Thyroid gland (tissue), 4 donors: ENCODE results near the gene CAPN14. TPM values are rescaled to one million over a fixed set of nuclear protein-coding genes. Genes with fewer than 3 reads are reported as not detected.

Experiments used
- DNase-seq, 2 donors: peaks; one replicate each; pipeline ENCODE4 v3.0.0-alpha.2; 2019
- H3K27ac ChIP-seq, 3 donors: fragments of 200-600 bp; sonication (generic); 1 replicate in 2 of 3; 2 replicates in 1 of 3; pipeline ENCODE4 v1.5.1; 2016 to 2019; ENCODE audit warnings: mild to moderate bottlenecking in 1 of 3, moderate library complexity in 1 of 3
- H3K27me3 ChIP-seq: fragments of 200-600 bp; sonication (generic); one replicate; pipeline ENCODE4 v1.5.1; 2019
- H3K36me3 ChIP-seq, 2 donors: fragments of 200-600 bp; sonication (generic); one replicate each; pipeline ENCODE4 v1.5.1; 2016 to 2019
- H3K4me1 ChIP-seq, 2 donors: fragments of 200-600 bp; sonication (generic); one replicate each; pipeline ENCODE4 v1.5.1; 2017 to 2019
- H3K4me3 ChIP-seq, 3 donors: fragments of 200-600 bp; sonication (generic); replicated peaks in 1 of 3; 1 replicate in 2 of 3; 2 replicates in 1 of 3; pipeline ENCODE4 v1.5.1; 2016; ENCODE audit warnings: mild to moderate bottlenecking in 1 of 3
- H3K9me3 ChIP-seq: fragments of 200-600 bp; sonication (generic); one replicate; pipeline ENCODE4 v1.5.1; 2017
- CTCF ChIP-seq, 6 experiments: fragments of 200-600 bp in 3 of 6; fragments of 450-650 bp in 3 of 6; sonication (generic) in 3 of 6; IDR thresholded peaks; one replicate each; pipeline ENCODE4 v1.5.1; 2016 to 2019; ENCODE audit warnings: antibody characterized with exemption in 6 of 6, mild to moderate bottlenecking in 2 of 6, inconsistent platforms in 1 of 6, moderate library complexity in 1 of 6
- POLR2A ChIP-seq, 2 donors: fragments of 450-650 bp; IDR thresholded peaks; one replicate each; pipeline ENCODE4 v1.6.1; 2017; ENCODE audit warnings: antibody characterized with exemption in 2 of 2, mild to moderate bottlenecking in 2 of 2, moderate library complexity in 1 of 2
- WGBS, 2 donors: methylation state at CpG; one replicate each; pipeline ENCODE4 v1.1.5; 2017; 5-methylcytosine and 5-hydroxymethylcytosine counted together
- intact Hi-C: fragments of 100-400 bp; cut with DNase I; formaldehyde crosslinking; loops from one replicate; pipeline ENCODE4 v1.15.1; 2023
- total RNA-seq, 4 donors: library from RNA; depleted of rRNA; stranded (reverse); fragments of >200 nt; gene quantifications; one replicate each; pipeline ENCODE4 v1.2.3, GENCODE V29; 2016

The CAPN14 gene
- total RNA-seq, 4 donors from 2014 or later = 0.15 to 0.27 TPM; not detected in 2

GRCh38 chr2:31212659-31213600 is 4.4 kb downstream of the CAPN14 start:
- H3K4me1 ChIP-seq = no peaks in the 10 kb centered on the region
- TF ChIP-seq POLR2A (IDR thresholded peaks at IDR 0.05) (no peak), CTCF (IDR thresholded peaks at IDR 0.05) (no peak)
- H3K27ac ChIP-seq = no peak overlapping the region
- no peaks in the 10 kb centered on the region for H3K9me3 ChIP-seq
- intact Hi-C loops = no loop called here
- DNase-seq = no peak
- no peaks in the 10 kb centered on the region for H3K36me3 ChIP-seq
- no peak overlapping the region for H3K4me3 ChIP-seq
- WGBS, 2 donors = 72 to 75% methylated on average over 9 of the region's 9 CpGs
- H3K27me3 ChIP-seq = no peaks in the 10 kb centered on the region

- Histone ChIP-seq H3K4me3 (no peak overlapping the region), H3K27ac (no peak overlapping the region), H3K27me3 (no peaks in the 10 kb centered on the region), H3K9me3 (no peaks in the 10 kb centered on the region), H3K4me1 (no peaks in the 10 kb centered on the region), H3K36me3 (no peaks in the 10 kb centered on the region)
- WGBS, 2 donors = 95 to 100% methylated on average over 1 of the region's 1 CpG
- TF ChIP-seq POLR2A (IDR thresholded peaks at IDR 0.05) = no peak
- no peak for TF ChIP-seq CTCF (IDR thresholded peaks at IDR 0.05)
- DNase-seq = no peak
- intact Hi-C loops = no loop called here
Observed at GRCh38 chr2:31208240-31208639, 9.1 kb downstream of the CAPN14 start.

GRCh38 chr2:31207790-31208189 is 9.5 kb downstream of the CAPN14 start:
- Histone ChIP-seq H3K27ac (no peak overlapping the region), H3K4me1 (no peaks in the 10 kb centered on the region), H3K36me3 (no peaks in the 10 kb centered on the region), H3K4me3 (no peak overlapping the region), H3K27me3 (no peaks in the 10 kb centered on the region), H3K9me3 (no peaks in the 10 kb centered on the region)
- 30 to 33% methylated on average over 2 of the region's 2 CpGs for WGBS, 2 donors
- intact Hi-C loops = no loop called here
- no peak for DNase-seq
- TF ChIP-seq POLR2A (IDR thresholded peaks at IDR 0.05) (no peak), CTCF (IDR thresholded peaks at IDR 0.05) (no peak)

GRCh38 chr2:31205613-31206012 is 11.7 kb downstream of the CAPN14 start:
- no peak for TF ChIP-seq CTCF (IDR thresholded peaks at IDR 0.05)
- no peak for TF ChIP-seq POLR2A (IDR thresholded peaks at IDR 0.05)
- DNase-seq = no peak
- H3K27ac ChIP-seq = no peak overlapping the region
- no peaks in the 10 kb centered on the region for H3K27me3 ChIP-seq
- H3K4me1 ChIP-seq = no peaks in the 10 kb centered on the region
- intact Hi-C loops = no loop called here
- WGBS, 2 donors = 65 to 73% methylated on average over 3 of the region's 3 CpGs
- no peak overlapping the region for H3K4me3 ChIP-seq
- no peaks in the 10 kb centered on the region for H3K36me3 ChIP-seq
- H3K9me3 ChIP-seq = no peaks in the 10 kb centered on the region

GRCh38 chr2:31205186-31205585 is 12.1 kb downstream of the CAPN14 start:
- no peak for TF ChIP-seq POLR2A (IDR thresholded peaks at IDR 0.05)
- no peaks in the 10 kb centered on the region for H3K9me3 ChIP-seq
- H3K36me3 ChIP-seq = no peaks in the 10 kb centered on the region
- DNase-seq = no peak
- no peak overlapping the region for H3K27ac ChIP-seq
- no peak overlapping the region for H3K4me3 ChIP-seq
- no peaks in the 10 kb centered on the region for H3K27me3 ChIP-seq
- no peaks in the 10 kb centered on the region for H3K4me1 ChIP-seq
- WGBS, 2 donors = 65 to 79% methylated on average over 7 to 9 of the region's 9 CpGs
- intact Hi-C loops = no loop called here
